PC-9 (cell line): ENCODE results near the gene RASA4. TPM values are rescaled to one million over a fixed set of nuclear protein-coding genes. Genes with fewer than 3 reads are reported as not detected.
"Not testable (repeated sequence)": the region's sequence is repeated elsewhere in the genome, so short reads cannot be mapped to it uniquely, and the experiment has no call there.

Experiments used
- BruUV-seq: library from RNA; stranded (reverse); fragments of 400-500 nt; replicated peaks from 2 replicates; lab custom pipeline; 2021; lab: Mats Ljungman, UMichigan
- CTCF ChIA-PET: fragments of 300-600 bp; sonication (Branson Sonifier 250); formaldehyde crosslinking; loops from one replicate; lab custom pipeline; 2022; ENCODE audit warnings: antibody characterized with exemption; lab: Charles Lee
- POLR2A ChIA-PET: fragments of 300-600 bp; sonication (Branson Sonifier 250); formaldehyde crosslinking; loops from one replicate; lab custom pipeline; 2022; ENCODE audit warnings: antibody characterized with exemption; ENCODE audit not compliant: unreplicated experiment; lab: Charles Lee
- DNase-seq, 2 experiments: peaks; one replicate each; pipeline versions ENCODE4 v3.0.0 to v3.0.0-alpha.2; 2015 to 2022; ENCODE audit warnings: mixed read lengths in 1 of 2
- H2AFZ ChIP-seq: fragments of 200-600 bp; sonication (generic); 2 replicates; pipeline ENCODE4 v1.8.1; 2017; ENCODE audit warnings: antibody characterized with exemption
- H3F3A ChIP-seq: fragments of 200-600 bp; sonication (generic); 2 replicates; pipeline ENCODE4 v1.8.1; 2017; ENCODE audit warnings: antibody characterized with exemption, mild to moderate bottlenecking, low read depth; ENCODE audit not compliant: insufficient read depth
- H3K27ac ChIP-seq: fragments of 200-600 bp; sonication (generic); 2 replicates; pipeline ENCODE4 v1.6.1; 2016; ENCODE audit warnings: mixed run types
- H3K27me3 ChIP-seq: fragments of 200-600 bp; sonication (generic); 2 replicates; pipeline ENCODE4 v1.6.1; 2016; ENCODE audit warnings: low read depth, mixed run types; ENCODE audit not compliant: insufficient read depth
- H3K36me3 ChIP-seq: fragments of 200-600 bp; sonication (generic); 2 replicates; pipeline ENCODE4 v1.6.1; 2016; ENCODE audit warnings: low read depth, mixed run types
- H3K4me1 ChIP-seq: fragments of 200-600 bp; sonication (generic); replicated peaks from 2 replicates; pipeline ENCODE4 v1.6.1; 2016; ENCODE audit warnings: mixed run types; ENCODE audit not compliant: insufficient read depth
- H3K4me2 ChIP-seq: fragments of 200-600 bp; sonication (generic); 2 replicates; pipeline ENCODE4 v1.6.1; 2017; ENCODE audit warnings: mixed run types
- H3K4me3 ChIP-seq: fragments of 200-600 bp; sonication (generic); 2 replicates; pipeline ENCODE4 v1.6.1; 2016; ENCODE audit warnings: mixed run types
- H3K79me2 ChIP-seq: fragments of 200-600 bp; sonication (generic); 2 replicates; pipeline ENCODE4 v1.6.1; 2017; ENCODE audit warnings: low read depth, mixed run types
- H3K9me2 ChIP-seq: fragments of 200-600 bp; sonication (generic); 2 replicates; pipeline ENCODE4 v1.8.1; 2017; ENCODE audit warnings: mild to moderate bottlenecking; ENCODE audit not compliant: insufficient read depth
- H3K9me3 ChIP-seq: fragments of 200-600 bp; sonication (generic); 2 replicates; pipeline ENCODE4 v1.8.1; 2016; ENCODE audit warnings: low read depth; ENCODE audit not compliant: insufficient read depth
- H4K20me1 ChIP-seq: fragments of 200-600 bp; sonication (generic); 2 replicates; pipeline ENCODE4 v1.8.1; 2017; ENCODE audit not compliant: insufficient read depth
- CTCF ChIP-seq: fragments of 200-600 bp; sonication (generic); conservative IDR thresholded peaks from 2 replicates; pipeline ENCODE4 v1.6.1; 2017; ENCODE audit warnings: mixed run types, antibody characterized with exemption, mild to moderate bottlenecking, moderate library complexity
- intact Hi-C: fragments of 100-400 bp; cut with micrococcal nuclease; formaldehyde crosslinking; loops from one replicate; pipeline ENCODE4 v1.10.0; 2022; ENCODE audit not compliant: unreplicated experiment
- total RNA-seq: library from RNA; stranded (reverse); gene quantifications from 2 replicates; pipeline ENCODE4 v1.2.3, GENCODE V29; 2021

RASA4 gene
- total RNA-seq, 1 experiment from 2014 or later, result 25.5 TPM

- peak; percentile 71 to 100 for DNase-seq
- H3K79me2 ChIP-seq, H3K36me3 ChIP-seq, intact Hi-C loops, CTCF ChIA-PET, H3K9me2 ChIP-seq, H4K20me1 ChIP-seq, H3K27me3 ChIP-seq, BruUV-seq, H3K4me1 ChIP-seq, H3F3A ChIP-seq, H3K9me3 ChIP-seq: not testable (repeated sequence)
- peak within 1 kb of the TSS; percentile 88 for H2AFZ ChIP-seq
- H3K27ac ChIP-seq, result peak within 1 kb of the TSS; percentile 31; the same call in 1 of the 2 replicates
- peak within 1 kb of the TSS; percentile 83 for H3K4me3 ChIP-seq
- TF ChIP-seq CTCF, result peak; percentile 73
- H3K4me2 ChIP-seq, result peak within 1 kb of the TSS; percentile 61
- POLR2A ChIA-PET, result interaction anchor here (0.6 kb wide), 1 partner anchor 576 kb away, joined by 3 read pairs; no protein-coding TSS in a partner anchor
Measured at GRCh38 chr7:102572261-102573239, 44.0 kb downstream of the RASA4 start, which contains the start of gene POLR2J3. Gene POLR2J3, minus strand, starts transcription at chr7:102572583. Its CDS starts 62 bp downstream, at chr7:102572521.

- H3K9me2 ChIP-seq, CTCF ChIA-PET, intact Hi-C loops: not testable (repeated sequence)
Measured at GRCh38 chr7:102568620-102569019, 47.9 kb downstream of the RASA4 start.

GRCh38 chr7:102550808-102551422 is 65.6 kb downstream of the RASA4 start, which contains the start of gene SPDYE2:
Gene SPDYE2, plus strand, starts transcription at chr7:102551226. Its CDS starts 2,030 bp downstream, at chr7:102553256.
- H3F3A ChIP-seq, H3K4me2 ChIP-seq, H3K36me3 ChIP-seq, H3K9me2 ChIP-seq, H3K79me2 ChIP-seq, CTCF ChIA-PET, H2AFZ ChIP-seq, H3K4me3 ChIP-seq, H3K27ac ChIP-seq, BruUV-seq, H3K27me3 ChIP-seq, intact Hi-C loops, H3K9me3 ChIP-seq, H4K20me1 ChIP-seq, DNase-seq, POLR2A ChIA-PET, H3K4me1 ChIP-seq: not testable (repeated sequence)

More at GRCh38 chr7:102568620-102569019, 47.9 kb downstream of the RASA4 start:
- H4K20me1 ChIP-seq, H3K9me3 ChIP-seq, H3K36me3 ChIP-seq, H3K4me3 ChIP-seq, H3K4me2 ChIP-seq, H3K4me1 ChIP-seq, H2AFZ ChIP-seq, BruUV-seq, POLR2A ChIA-PET, DNase-seq, H3F3A ChIP-seq, H3K79me2 ChIP-seq, H3K27me3 ChIP-seq, H3K27ac ChIP-seq: not testable (repeated sequence)

GRCh38 chr7:102546353-102546752 is 70.2 kb downstream of the RASA4 start:
- H3K27ac ChIP-seq, CTCF ChIA-PET, intact Hi-C loops, H3K9me3 ChIP-seq, POLR2A ChIA-PET, H3K27me3 ChIP-seq, H3K9me2 ChIP-seq, H4K20me1 ChIP-seq, H3K79me2 ChIP-seq, H3K4me3 ChIP-seq, H3K4me1 ChIP-seq, H3F3A ChIP-seq, H3K36me3 ChIP-seq, BruUV-seq, H2AFZ ChIP-seq, H3K4me2 ChIP-seq: not testable (repeated sequence)
- DNase-seq, result peak in 1 of 2 experiments; percentile 84

- H3K4me3 ChIP-seq, H2AFZ ChIP-seq, H3K9me3 ChIP-seq, H3K9me2 ChIP-seq, BruUV-seq, H3K79me2 ChIP-seq, DNase-seq, H3K27ac ChIP-seq, H3K4me2 ChIP-seq, H4K20me1 ChIP-seq, CTCF ChIA-PET, H3K36me3 ChIP-seq, intact Hi-C loops, POLR2A ChIA-PET, H3K4me1 ChIP-seq, H3K27me3 ChIP-seq, H3F3A ChIP-seq: not testable (repeated sequence)
Measured at GRCh38 chr7:102545288-102545687, 71.3 kb downstream of the RASA4 start.

- H3K9me3 ChIP-seq, intact Hi-C loops, POLR2A ChIA-PET, H3K79me2 ChIP-seq, H3F3A ChIP-seq, H4K20me1 ChIP-seq, H3K4me3 ChIP-seq, H3K36me3 ChIP-seq, H3K9me2 ChIP-seq, BruUV-seq, H3K4me1 ChIP-seq, H3K27me3 ChIP-seq, H3K27ac ChIP-seq, DNase-seq, CTCF ChIA-PET, H2AFZ ChIP-seq, H3K4me2 ChIP-seq: not testable (repeated sequence)
Measured at GRCh38 chr7:102544372-102544771, 72.2 kb downstream of the RASA4 start.
